Hindlimb muscle (tissue), 1 donor: ENCODE measurements around the gene MYO3A. TPM values are rescaled to one million over a fixed set of nuclear protein-coding genes. Genes with fewer than 3 reads are reported as not detected.
A peak's percentile ranks its signal among the peaks of the same experiment; 100 is the strongest.

Source experiments
- DNase-seq: peaks from one replicate; pipeline ENCODE4 v3.0.0-alpha.2; 2013
- polyA plus RNA-seq: library from polyadenylated mRNA; unstranded; fragments of 120-200 nt; gene quantifications from one replicate; pipeline ENCODE4 v1.2.1, GENCODE V29; 2013; ENCODE audit not compliant: insufficient read length

The MYO3A gene
- polyA plus RNA-seq, result 0.83 TPM

GRCh38 chr10:25933653-25934608, at the start of gene MYO3A:
MYO3A (plus strand) TSS chr10:25934229; CDS start chr10:25952111, 17,882 bp downstream.
- DNase-seq, result peak; percentile 19

GRCh38 chr10:25888627-25889026, 45.4 kb upstream of the MYO3A start:
- DNase-seq, result no peak

GRCh38 chr10:25890995-25891394, 43.0 kb upstream of the MYO3A start:
- no peak for DNase-seq

- no peak for DNase-seq
Observed at GRCh38 chr10:25895856-25896255, 38.2 kb upstream of the MYO3A start.

- DNase-seq, result no peak
Observed at GRCh38 chr10:25896421-25896820, 37.6 kb upstream of the MYO3A start.

- no peak for DNase-seq
Observed at GRCh38 chr10:25899304-25899703, 34.7 kb upstream of the MYO3A start.

GRCh38 chr10:25901199-25901598, 32.8 kb upstream of the MYO3A start:
- no peak for DNase-seq

- no peak for DNase-seq
Observed at GRCh38 chr10:25902002-25902401, 32.0 kb upstream of the MYO3A start.

- no peak for DNase-seq
Observed at GRCh38 chr10:25907261-25907660, 26.8 kb upstream of the MYO3A start.

GRCh38 chr10:25912866-25913265, 21.2 kb upstream of the MYO3A start:
- DNase-seq, result no peak

GRCh38 chr10:25914776-25915175, 19.3 kb upstream of the MYO3A start:
- peak; percentile 32 for DNase-seq

- peak; percentile 19 for DNase-seq
Observed at GRCh38 chr10:25934621-25935139, 651 bp downstream of the MYO3A start.

- DNase-seq, result no peak
Observed at GRCh38 chr10:25938405-25938804, 4.4 kb downstream of the MYO3A start.

- DNase-seq, result no peak
Observed at GRCh38 chr10:25944771-25945170, 10.7 kb downstream of the MYO3A start.

GRCh38 chr10:25952857-25953256, 18.8 kb downstream of the MYO3A start:
- DNase-seq, result no peak

GRCh38 chr10:25954851-25955250, 20.8 kb downstream of the MYO3A start:
- DNase-seq, result no peak

- no peak for DNase-seq
Observed at GRCh38 chr10:25959540-25960232, 25.7 kb downstream of the MYO3A start.

- DNase-seq, result no peak
Observed at GRCh38 chr10:25965584-25965983, 31.6 kb downstream of the MYO3A start.

- DNase-seq, result no peak
Observed at GRCh38 chr10:25966844-25967243, 32.8 kb downstream of the MYO3A start.

- DNase-seq, result no peak
Observed at GRCh38 chr10:25972631-25973030, 38.6 kb downstream of the MYO3A start.

- DNase-seq, result no peak
Observed at GRCh38 chr10:25974897-25975459, 40.9 kb downstream of the MYO3A start.

- DNase-seq, result no peak
Observed at GRCh38 chr10:25978771-25979170, 44.7 kb downstream of the MYO3A start.

- DNase-seq, result no peak
Observed at GRCh38 chr10:25982107-25982506, 48.1 kb downstream of the MYO3A start.
